HepG2 (cell line): ENCODE measurements around the gene PODXL2. TPM values are rescaled to one million over a fixed set of nuclear protein-coding genes. Genes with fewer than 3 reads are reported as not detected.

Experiments
- ATAC-seq: fragments of 200-7000 bp; cut with Tn5 transposase; 3 replicates; pipeline ENCODE4 v1.9.1; 2020; ENCODE audit warnings: mild to moderate bottlenecking, moderate library complexity
- BruUV-seq: library from RNA; stranded (reverse); fragments of 400-500 nt; replicated peaks from 2 replicates; lab custom pipeline; 2021; lab: Mats Ljungman, UMichigan
- CTCF ChIA-PET: fragments of 300-600 bp; formaldehyde crosslinking; extraction: SDS; loops from one replicate; lab custom pipeline; 2021; ENCODE audit warnings: low total read pairs, inconsistent platforms, low intra/inter-chr PET ratio; lab: Yijun Ruan, JAX
- POLR2A ChIA-PET: fragments of 350-600 bp; sonication (Branson Sonifier 250); formaldehyde crosslinking; loops from one replicate; lab custom pipeline; 2020; ENCODE audit warnings: antibody characterized with exemption, inconsistent platforms; lab: Yijun Ruan, JAX
- DNase-seq: peaks from one replicate; pipeline ENCODE4 v3.0.0-alpha.2; 2015; ENCODE audit warnings: low spot score
- FAIRE-seq: peaks from 3 replicates; lab custom pipeline; 2011; peaks lifted over from hg19 to GRCh38; lab: Jason Lieb, UNC
- H2AFZ ChIP-seq: one replicate; pipeline ENCODE4 v1.6.1; 2011; ENCODE audit warnings: low read length, inconsistent platforms
- H3K27ac ChIP-seq: fragments of 300-600 bp; 3 replicates; pipeline ENCODE4 v1.8.0; 2011; ENCODE audit warnings: mixed run types, mild to moderate bottlenecking, mixed read lengths, low read length, inconsistent platforms; ENCODE audit not compliant: insufficient read depth; ENCODE audit errors: extremely low read length
- H3K27me3 ChIP-seq, 2 experiments: fragments of 200-600 bp in 1 of 2; 2 replicates in 1 of 2; 3 replicates in 1 of 2; pipeline versions ENCODE4 v1.6.0 to v1.8.0; 2011; ENCODE audit warnings: low read length in 2 of 2, mild to moderate bottlenecking in 2 of 2, moderate library complexity in 2 of 2, inconsistent platforms in 1 of 2; ENCODE audit not compliant: insufficient read depth in 2 of 2, control insufficient read depth in 1 of 2
- H3K36me3 ChIP-seq, 2 experiments: fragments of 200-600 bp in 1 of 2; replicated peaks in 1 of 2; 2 replicates in 1 of 2; 3 replicates in 1 of 2; pipeline versions ENCODE4 v1.5.1 to v1.8.0; 2011; ENCODE audit warnings: low read length in 2 of 2, inconsistent platforms in 1 of 2; ENCODE audit not compliant: insufficient read depth in 2 of 2, control insufficient read depth in 1 of 2
- H3K4me1 ChIP-seq: 2 replicates; pipeline ENCODE4 v1.5.1; 2012; ENCODE audit warnings: low read length, inconsistent platforms; ENCODE audit not compliant: insufficient read depth
- H3K4me2 ChIP-seq: 2 replicates; pipeline ENCODE4 v1.6.0; 2011; ENCODE audit warnings: low read depth, low read length, inconsistent platforms
- H3K4me3 ChIP-seq, 3 experiments: fragments of 200-600 bp in 1 of 3; sonication (generic), shearing (Covaris generic) in 1 of 3; replicated peaks in 1 of 3; 2 replicates each; pipeline ENCODE4 v1.5.1; 2011 to 2016; ENCODE audit warnings: low read length in 3 of 3, inconsistent platforms in 2 of 3, low read depth in 2 of 3, mild to moderate bottlenecking in 2 of 3, control low read depth in 1 of 3, mixed read lengths in 1 of 3; ENCODE audit not compliant: insufficient read depth in 1 of 3
- H3K79me2 ChIP-seq: one replicate; pipeline ENCODE4 v1.6.1; 2011; ENCODE audit warnings: low read length, inconsistent platforms; ENCODE audit not compliant: insufficient read depth
- H3K9ac ChIP-seq: 2 replicates; pipeline ENCODE4 v1.6.0; 2011; ENCODE audit warnings: mild to moderate bottlenecking, low read depth, low read length, inconsistent platforms; ENCODE audit not compliant: insufficient read depth
- H3K9me3 ChIP-seq: 2 replicates; pipeline ENCODE4 v1.5.1; 2012; ENCODE audit warnings: mild to moderate bottlenecking, low read length
- H4K20me1 ChIP-seq: 2 replicates; pipeline ENCODE4 v1.6.0; 2011; ENCODE audit warnings: inconsistent platforms, mild to moderate bottlenecking, low read length, moderate library complexity; ENCODE audit not compliant: insufficient read depth
- FOXM1 ChIP-seq: sonication (generic); formaldehyde crosslinking; IDR thresholded peaks from 2 replicates; pipeline ENCODE4 v1.5.0; 2020; ENCODE audit warnings: missing genetic modification reagents
- MAFG ChIP-seq: sonication (generic); formaldehyde crosslinking; IDR thresholded peaks from 2 replicates; pipeline ENCODE4 v1.5.1; 2020; ENCODE audit warnings: mild to moderate bottlenecking, missing genetic modification reagents
- MTF2 ChIP-seq: sonication (generic); formaldehyde crosslinking; IDR thresholded peaks from 2 replicates; pipeline ENCODE4 v1.5.0; 2020; ENCODE audit warnings: missing genetic modification reagents, borderline replicate concordance
- NAIF1 ChIP-seq: sonication (generic); formaldehyde crosslinking; IDR thresholded peaks from 2 replicates; pipeline ENCODE4 v1.5.0; 2020; ENCODE audit warnings: mild to moderate bottlenecking, missing genetic modification reagents, borderline replicate concordance
- NFKB2 ChIP-seq: sonication (generic); formaldehyde crosslinking; IDR thresholded peaks from 2 replicates; pipeline ENCODE4 v1.4.0; 2020; ENCODE audit warnings: missing genetic modification reagents, borderline replicate concordance
- ZFAT ChIP-seq: sonication (generic); formaldehyde crosslinking; conservative IDR thresholded peaks from 2 replicates; pipeline ENCODE4 v1.8.1; 2023; ENCODE audit warnings: missing genetic modification reagents, inconsistent platforms
- ZNF296 ChIP-seq: sonication (generic); formaldehyde crosslinking; conservative IDR thresholded peaks from 2 replicates; pipeline ENCODE4 v1.5.0; 2020; ENCODE audit warnings: mild to moderate bottlenecking, missing genetic modification reagents
- ZNF350 ChIP-seq: sonication (generic); formaldehyde crosslinking; IDR thresholded peaks from 2 replicates; pipeline ENCODE4 v1.4.0; 2020; ENCODE audit warnings: mild to moderate bottlenecking, low read depth, missing genetic modification reagents, borderline replicate concordance
- ZNF605 ChIP-seq: sonication (generic); formaldehyde crosslinking; IDR thresholded peaks from 2 replicates; pipeline ENCODE4 v1.8.0; 2022; ENCODE audit warnings: mild to moderate bottlenecking, missing genetic modification reagents
- ZNF710 ChIP-seq: sonication (generic); formaldehyde crosslinking; IDR thresholded peaks from 2 replicates; pipeline ENCODE4 v1.5.0; 2020; ENCODE audit warnings: mild to moderate bottlenecking, missing genetic modification reagents, borderline replicate concordance
- ZNF83 ChIP-seq: sonication (generic); formaldehyde crosslinking; IDR thresholded peaks from 2 replicates; pipeline ENCODE4 v1.4.0; 2020; ENCODE audit warnings: missing genetic modification reagents, mild to moderate bottlenecking, borderline replicate concordance
- ZSCAN30 ChIP-seq: sonication (generic); formaldehyde crosslinking; IDR thresholded peaks from 2 replicates; pipeline ENCODE4 v1.5.0; 2020; ENCODE audit warnings: mild to moderate bottlenecking, missing genetic modification reagents
- WGBS: methylation state at CpG from one replicate; pipeline ENCODE4 v1.1.6; 2017; ENCODE audit warnings: low lambda C conversion rate; 5-methylcytosine and 5-hydroxymethylcytosine counted together
- in situ Hi-C: cut with HindIII; loops from 2 replicates; pipeline ENCODE4 v1.10.0; 2017; ENCODE audit warnings: low pct_unique_long_range_greater_than_20kb; ENCODE audit not compliant: extremely low pct_ligation_motif_present
- intact Hi-C: fragments of 100-400 bp; cut with micrococcal nuclease; formaldehyde crosslinking; loops from one replicate; pipeline ENCODE4 v1.10.0; 2022; ENCODE audit not compliant: unreplicated experiment
- polyA plus RNA-seq, 8 experiments: library from polyadenylated mRNA; depleted of rRNA in 3 of 8; stranded (reverse) in 7 of 8; unstranded in 1 of 8; fragments of >200 nt; fragmentation: Illumina TruSeq in 4 of 8; extraction: Trizol in 4 of 8; gene quantifications; 2 replicates each; pipeline versions ENCODE4 v1.2.1 to v1.2.3, GENCODE V29; 2011 to 2016; ENCODE audit warnings: low read depth in 4 of 8, missing spikeins in 1 of 8, mixed read lengths in 1 of 8; ENCODE audit not compliant: insufficient read depth in 1 of 8
- total RNA-seq, 5 experiments: library from RNA; depleted of rRNA; stranded (reverse); fragments of >200 nt; fragmentation: Illumina TruSeq; extraction: Trizol; gene quantifications; 2 replicates each; pipeline ENCODE4 v1.2.3, GENCODE V29; 2016; ENCODE audit warnings: low read depth in 1 of 5
- TF ChIP-seq, protein P1 (sequence below): sonication (generic); formaldehyde crosslinking; IDR thresholded peaks from 2 replicates; pipeline ENCODE4; 2020; ENCODE audit warnings: missing genetic modification reagents, mild to moderate bottlenecking, borderline replicate concordance

PODXL2 gene
- total and polyA plus RNA-seq, 2 of the 13 experiments (the other 11 are each of a cell fraction or from before 2014, with no cell fraction given), result 20.4 to 25.1 TPM

- 13% methylated on average over 4 of the region's 9 CpGs for WGBS
- no peak overlapping the region for H3K4me2 ChIP-seq
Measured at GRCh38 chr3:127712881-127713771, 84.1 kb downstream of the PODXL2 start.

DNA sequence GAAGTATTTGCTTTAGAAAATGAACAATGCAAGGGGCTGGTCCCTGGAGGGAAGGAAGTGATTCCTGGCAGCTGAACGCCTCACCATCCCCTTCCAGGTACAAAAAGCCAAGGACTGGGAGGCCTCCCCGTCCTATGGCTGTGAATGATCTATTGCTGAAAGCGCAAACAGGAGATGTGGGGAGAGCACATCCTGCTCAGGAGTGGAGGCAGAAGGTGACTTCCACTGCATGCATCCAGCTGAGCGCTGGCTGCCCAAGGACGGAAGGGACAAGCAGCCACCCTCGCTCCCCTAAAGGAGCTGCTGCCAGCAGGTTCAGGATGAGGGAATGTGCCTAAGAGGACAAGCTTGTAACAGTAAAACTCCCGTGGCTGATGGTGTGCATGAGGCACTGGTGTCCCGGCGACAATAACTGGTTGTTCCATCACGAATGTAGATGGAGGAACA is 85.2 kb downstream of the PODXL2 start:
- Histone ChIP-seq H3K4me3 (no peak overlapping the region), H3K9ac (no peak overlapping the region), H3K27me3 (peaks cover 6 to 45% of the 10 kb centered on the region in 2 experiments), H3K4me1 (no peaks in the 10 kb centered on the region), H3K36me3 (no peaks in the 10 kb centered on the region), H3K79me2 (no peaks in the 10 kb centered on the region), H2AFZ (no peak overlapping the region), H3K9me3 (no peaks in the 10 kb centered on the region), H3K27ac (no peak overlapping the region), H3K4me2 (no peak overlapping the region), H4K20me1 (no peaks in the 10 kb centered on the region)
- BruUV-seq, result no TSS peak
- DNase-seq (no peak), FAIRE-seq (no peak), ATAC-seq (no peak)
- 38% methylated on average over 8 of the region's 10 CpGs for WGBS
- in situ Hi-C loops (no loop called here), intact Hi-C loops (no loop called here)
- ChIA-PET POLR2A (no interaction called here), CTCF (no interaction called here)
- TF ChIP-seq ZNF83 (CRISPR knock-in tag) (no peak), NFKB2 (CRISPR knock-in tag) (no peak), ZNF296 (no peak), ZFAT (CRISPR knock-in tag) (no peak), ZNF350 (CRISPR knock-in tag) (no peak), ZSCAN30 (CRISPR knock-in tag) (no peak), ZNF710 (no peak), MAFG (CRISPR knock-in tag) (no peak), ZNF605 (CRISPR knock-in tag) (no peak), FOXM1 (no peak), MTF2 (no peak)
- TF ChIP-seq, protein P1, sequence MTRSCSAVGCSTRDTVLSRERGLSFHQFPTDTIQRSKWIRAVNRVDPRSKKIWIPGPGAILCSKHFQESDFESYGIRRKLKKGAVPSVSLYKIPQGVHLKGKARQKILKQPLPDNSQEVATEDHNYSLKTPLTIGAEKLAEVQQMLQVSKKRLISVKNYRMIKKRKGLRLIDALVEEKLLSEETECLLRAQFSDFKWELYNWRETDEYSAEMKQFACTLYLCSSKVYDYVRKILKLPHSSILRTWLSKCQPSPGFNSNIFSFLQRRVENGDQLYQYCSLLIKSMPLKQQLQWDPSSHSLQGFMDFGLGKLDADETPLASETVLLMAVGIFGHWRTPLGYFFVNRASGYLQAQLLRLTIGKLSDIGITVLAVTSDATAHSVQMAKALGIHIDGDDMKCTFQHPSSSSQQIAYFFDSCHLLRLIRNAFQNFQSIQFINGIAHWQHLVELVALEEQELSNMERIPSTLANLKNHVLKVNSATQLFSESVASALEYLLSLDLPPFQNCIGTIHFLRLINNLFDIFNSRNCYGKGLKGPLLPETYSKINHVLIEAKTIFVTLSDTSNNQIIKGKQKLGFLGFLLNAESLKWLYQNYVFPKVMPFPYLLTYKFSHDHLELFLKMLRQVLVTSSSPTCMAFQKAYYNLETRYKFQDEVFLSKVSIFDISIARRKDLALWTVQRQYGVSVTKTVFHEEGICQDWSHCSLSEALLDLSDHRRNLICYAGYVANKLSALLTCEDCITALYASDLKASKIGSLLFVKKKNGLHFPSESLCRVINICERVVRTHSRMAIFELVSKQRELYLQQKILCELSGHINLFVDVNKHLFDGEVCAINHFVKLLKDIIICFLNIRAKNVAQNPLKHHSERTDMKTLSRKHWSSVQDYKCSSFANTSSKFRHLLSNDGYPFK, result no peak

More at GRCh38 chr3:127712881-127713771, 84.1 kb downstream of the PODXL2 start:
- Histone ChIP-seq H3K27ac (no peak overlapping the region), H3K9ac (no peak overlapping the region), H3K4me1 (no peaks in the 10 kb centered on the region), H3K4me3 (no peak overlapping the region), H2AFZ (no peak overlapping the region), H3K36me3 (no peaks in the 10 kb centered on the region), H3K9me3 (no peaks in the 10 kb centered on the region), H3K79me2 (no peaks in the 10 kb centered on the region), H3K27me3 (peaks cover 6 to 48% of the 10 kb centered on the region in 2 experiments), H4K20me1 (no peaks in the 10 kb centered on the region)
- ATAC-seq, result no peak
- no peak for FAIRE-seq
- ChIA-PET CTCF (no interaction called here), POLR2A (no interaction called here)
- BruUV-seq, result no TSS peak
- TF ChIP-seq NAIF1 (CRISPR knock-in tag), result no peak
- no peak for DNase-seq
- in situ Hi-C loops, result no loop called here
- intact Hi-C loops, result no loop called here
